GM18907 (cell line): ENCODE results near the gene LRBA.

Experiments used
- ATAC-seq: cut with Tn5 transposase; IDR thresholded peaks from one replicate; pipeline ENCODE4 v1.9.1; 2021; ENCODE audit warnings: mild to moderate bottlenecking, moderate library complexity; ENCODE audit not compliant: unreplicated experiment

The LRBA gene

GRCh38 chr4:150337734-150338133 lies 677.4 kb downstream of the LRBA start:
- ATAC-seq = no peak

GRCh38 chr4:150336676-150337412 lies 678.2 kb downstream of the LRBA start:
- no peak for ATAC-seq

GRCh38 chr4:150332961-150333360 lies 682.1 kb downstream of the LRBA start:
- ATAC-seq = no peak

- ATAC-seq = no peak
These were observed 683.0 kb downstream of the LRBA start for GRCh38 chr4:150332086-150332485.

- ATAC-seq = no peak
These were observed 685.7 kb downstream of the LRBA start for GRCh38 chr4:150329373-150329772.

- ATAC-seq = no peak
These were observed 686.6 kb downstream of the LRBA start for GRCh38 chr4:150328496-150328895.

- no peak for ATAC-seq
These were observed 687.8 kb downstream of the LRBA start for GRCh38 chr4:150327262-150327780.

GRCh38 chr4:150325872-150326271 lies 689.2 kb downstream of the LRBA start:
- ATAC-seq = peak; percentile 55

- ATAC-seq = no peak
These were observed 691.4 kb downstream of the LRBA start for GRCh38 chr4:150323406-150324325.

GRCh38 chr4:150322646-150323045 lies 692.4 kb downstream of the LRBA start:
- no peak for ATAC-seq

- no peak for ATAC-seq
These were observed 694.0 kb downstream of the LRBA start for GRCh38 chr4:150321113-150321512.

- ATAC-seq = no peak
These were observed 696.1 kb downstream of the LRBA start for GRCh38 chr4:150318971-150319370.

GRCh38 chr4:150318527-150318926 lies 696.6 kb downstream of the LRBA start:
- ATAC-seq = no peak

GRCh38 chr4:150316332-150317205 lies 698.5 kb downstream of the LRBA start:
- ATAC-seq = no peak

GRCh38 chr4:150315691-150316090 lies 699.4 kb downstream of the LRBA start:
- ATAC-seq = no peak

- no peak for ATAC-seq
These were observed 699.9 kb downstream of the LRBA start for GRCh38 chr4:150315175-150315574.

GRCh38 chr4:150314031-150314430 lies 701.1 kb downstream of the LRBA start:
- no peak for ATAC-seq

- ATAC-seq = no peak
These were observed 704.8 kb downstream of the LRBA start for GRCh38 chr4:150310159-150310895.

- no peak for ATAC-seq
These were observed 706.1 kb downstream of the LRBA start for GRCh38 chr4:150308824-150309472.

GRCh38 chr4:150306719-150307118 lies 708.4 kb downstream of the LRBA start:
- no peak for ATAC-seq
